PC-3 (cell line): ENCODE results near the gene HSD3B7. TPM values are rescaled to one million over a fixed set of nuclear protein-coding genes. Genes with fewer than 3 reads are reported as not detected.

ENCODE experiments used
- ATAC-seq: fragments of 200-7000 bp; cut with Tn5 transposase; 2 replicates; pipeline ENCODE4 v1.9.1; 2020; ENCODE audit warnings: mild to moderate bottlenecking, moderate library complexity
- BruUV-seq: library from RNA; stranded (reverse); fragments of 400-500 nt; replicated peaks from 2 replicates; lab custom pipeline; 2021; lab: Mats Ljungman, UMichigan
- CTCF ChIA-PET: fragments of 300-600 bp; sonication (Branson Sonifier 250); formaldehyde crosslinking; loops from one replicate; lab custom pipeline; 2022; ENCODE audit warnings: antibody characterized with exemption; lab: Charles Lee
- POLR2A ChIA-PET: fragments of 300-600 bp; sonication (Branson Sonifier 250); formaldehyde crosslinking; loops from one replicate; lab custom pipeline; 2022; ENCODE audit warnings: antibody characterized with exemption; ENCODE audit not compliant: unreplicated experiment; lab: Charles Lee
- DNase-seq: peaks from one replicate; pipeline ENCODE4 v3.0.0-alpha.2; 2015
- H2AFZ ChIP-seq: fragments of 300-600 bp; sonication (generic); 2 replicates; pipeline ENCODE4 v1.6.0; 2016; ENCODE audit warnings: antibody characterized with exemption, low read length
- H3F3A ChIP-seq: fragments of 300-600 bp; sonication (generic); one replicate; pipeline ENCODE4 v1.6.0; 2017; ENCODE audit warnings: antibody characterized with exemption, low read length, control low read depth, mild to moderate bottlenecking; ENCODE audit not compliant: unreplicated experiment
- H3K27ac ChIP-seq: fragments of 300-600 bp; sonication (generic); 2 replicates; pipeline ENCODE4 v1.5.1; 2016; ENCODE audit warnings: mild to moderate bottlenecking, low read length
- H3K27me3 ChIP-seq: fragments of 300-600 bp; sonication (generic); 2 replicates; pipeline ENCODE4 v1.6.1; 2016; ENCODE audit warnings: low read length, mixed read lengths
- H3K36me3 ChIP-seq: fragments of 300-600 bp; sonication (generic); 2 replicates; pipeline ENCODE4 v1.6.1; 2016; ENCODE audit warnings: low read depth, mixed run types, low read length, mixed read lengths
- H3K4me1 ChIP-seq: fragments of 300-600 bp; sonication (generic); 2 replicates; pipeline ENCODE4 v1.5.1; 2016; ENCODE audit warnings: low read length; ENCODE audit not compliant: insufficient read depth
- H3K4me2 ChIP-seq: fragments of 300-600 bp; sonication (generic); 2 replicates; pipeline ENCODE4 v1.6.0; 2016; ENCODE audit warnings: low read length
- H3K4me3 ChIP-seq: fragments of 300-600 bp; sonication (generic); 2 replicates; pipeline ENCODE4 v1.5.1; 2016; ENCODE audit warnings: mild to moderate bottlenecking, low read length, mixed read lengths
- H3K79me2 ChIP-seq: fragments of 300-600 bp; sonication (generic); 2 replicates; pipeline ENCODE4 v1.6.1; 2017; ENCODE audit warnings: low read length, mixed read lengths
- H3K9ac ChIP-seq: fragments of 300-600 bp; sonication (generic); 2 replicates; pipeline ENCODE4 v1.6.0; 2016; ENCODE audit warnings: mild to moderate bottlenecking, low read length
- H3K9me2 ChIP-seq: fragments of 300-600 bp; sonication (generic); replicated peaks from 2 replicates; pipeline ENCODE4 v1.6.1; 2016; ENCODE audit warnings: mixed run types, low read length, mixed read lengths
- H3K9me3 ChIP-seq: fragments of 300-600 bp; sonication (generic); 2 replicates; pipeline ENCODE4 v1.6.1; 2016; ENCODE audit warnings: low read length, mixed read lengths
- H4K20me1 ChIP-seq: fragments of 300-600 bp; sonication (generic); 2 replicates; pipeline ENCODE4 v1.6.1; 2016; ENCODE audit warnings: low read length, mixed read lengths
- CTCF ChIP-seq: fragments of 300-600 bp; sonication (generic); conservative IDR thresholded peaks from 2 replicates; pipeline ENCODE4 v1.5.1; 2017; ENCODE audit warnings: antibody characterized with exemption, low read depth, mild to moderate bottlenecking, low read length
- EZH2 ChIP-seq: fragments of 300-600 bp; sonication (generic); IDR thresholded peaks from one replicate; pipeline ENCODE4 v1.6.1; 2017; ENCODE audit warnings: antibody characterized with exemption, mild to moderate bottlenecking, low read length; ENCODE audit not compliant: unreplicated experiment
- EZH2phosphoT487 ChIP-seq: fragments of 300-600 bp; sonication (generic); IDR thresholded peaks from 2 replicates; pipeline ENCODE4 v1.6.1; 2018; ENCODE audit warnings: mild to moderate bottlenecking, antibody characterized with exemption, low read length, borderline replicate concordance
- intact Hi-C: fragments of 100-400 bp; cut with micrococcal nuclease; formaldehyde crosslinking; loops from 2 replicates; pipeline ENCODE4 v1.9.0; 2023
- total RNA-seq: library from RNA; depleted of rRNA; stranded (reverse); fragments of >200 nt; gene quantifications from 2 replicates; pipeline ENCODE4 v1.2.3, GENCODE V29; 2014

The HSD3B7 gene
- total RNA-seq, 1 experiment from 2014 or later: 16.3 TPM

DNA sequence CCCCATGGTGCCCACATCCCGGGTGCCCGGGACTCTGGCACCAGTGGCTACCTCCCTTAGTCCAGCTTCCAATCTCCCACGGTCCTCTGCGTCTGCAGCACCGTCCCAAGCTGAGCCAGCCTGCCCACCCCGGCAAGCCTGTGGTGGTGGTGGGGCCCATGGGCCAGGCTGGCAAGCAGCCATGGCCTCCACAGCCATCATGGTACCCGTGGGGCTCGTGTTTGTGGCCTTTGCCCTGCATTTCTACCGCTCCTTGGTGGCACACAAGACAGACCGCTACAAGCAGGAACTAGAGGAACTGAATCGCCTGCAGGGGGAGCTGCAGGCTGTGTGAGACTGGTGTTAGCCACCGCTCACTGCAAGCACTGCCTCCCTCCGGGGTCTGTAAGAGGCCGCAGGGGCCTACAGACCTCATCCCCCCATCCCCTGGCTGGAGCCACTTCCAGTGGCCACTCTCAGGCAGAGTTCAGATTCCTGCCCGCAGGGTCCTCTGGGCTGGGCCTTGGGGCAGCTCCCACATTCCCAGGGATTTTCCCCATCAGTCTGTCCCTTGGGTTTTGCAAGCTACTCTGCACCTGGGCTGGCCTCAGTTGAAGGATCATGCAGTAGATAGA, 31.4 kb upstream of the HSD3B7 start:
- no peaks in the 10 kb centered on the region for H3K9me3 ChIP-seq
- H3K4me2 ChIP-seq: no peak overlapping the region
- H3K79me2 ChIP-seq: peaks cover 3% of the 10 kb centered on the region
- TF ChIP-seq CTCF: peak; percentile 63
- TF ChIP-seq EZH2phosphoT487: no peak
- CTCF ChIA-PET: interaction anchor here (0.9 kb wide), 1 partner anchor 12 kb away, joined by 3 read pairs; no protein-coding TSS in a partner anchor
- BruUV-seq: no TSS peak
- no peak overlapping the region for H2AFZ ChIP-seq
- intact Hi-C loops: no loop called here
- ATAC-seq: no peak
- no peaks in the 10 kb centered on the region; the same call in 1 of the 2 replicates for H3K36me3 ChIP-seq
- DNase-seq: peak; percentile 50
- POLR2A ChIA-PET: no interaction called here
- H3F3A ChIP-seq: no peaks in the 10 kb centered on the region
- H3K4me1 ChIP-seq: peaks cover 8% of the 10 kb centered on the region
- H3K27me3 ChIP-seq: no peaks in the 10 kb centered on the region
- H3K27ac ChIP-seq: no peak overlapping the region
- no peak overlapping the region for H3K4me3 ChIP-seq
- H3K9ac ChIP-seq: no peak overlapping the region
- H4K20me1 ChIP-seq: no peaks in the 10 kb centered on the region
- H3K9me2 ChIP-seq: no peaks in the 10 kb centered on the region

DNA sequence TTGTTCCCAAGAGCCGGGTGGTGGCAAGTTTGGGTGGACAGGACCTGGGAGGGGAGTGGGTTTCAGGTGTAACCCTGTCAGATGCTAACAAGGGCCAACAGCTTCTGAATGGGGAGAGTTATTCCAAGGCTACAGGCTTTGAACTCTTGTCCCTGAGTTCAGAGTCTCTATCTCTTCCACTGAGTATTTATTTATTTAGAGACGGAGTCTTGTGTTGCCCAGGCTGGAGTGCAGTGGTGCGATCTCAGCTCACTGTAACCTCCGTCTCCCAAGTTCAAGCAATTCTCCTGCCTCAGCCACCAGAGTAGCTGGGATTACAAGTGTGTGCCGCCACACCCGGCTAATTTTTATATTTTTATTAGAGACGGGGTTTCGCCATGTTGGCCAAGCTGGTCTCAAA, 30.0 kb upstream of the HSD3B7 start:
- H3K9me3 ChIP-seq: no peaks in the 10 kb centered on the region
- intact Hi-C loops: no loop called here
- no peak overlapping the region for H3K27ac ChIP-seq
- no peak for ATAC-seq
- H3K9ac ChIP-seq: no peak overlapping the region
- POLR2A ChIA-PET: interaction anchor here (0.6 kb wide), 1 partner anchor 398 kb away, joined by 3 read pairs; no protein-coding TSS in a partner anchor
- peaks cover 16% of the 10 kb centered on the region for H3K79me2 ChIP-seq
- BruUV-seq: no TSS peak
- H3K27me3 ChIP-seq: no peaks in the 10 kb centered on the region
- CTCF ChIA-PET: interaction anchor here (0.9 kb wide), 1 partner anchor 13 kb away, joined by 3 read pairs; no protein-coding TSS in a partner anchor
- no peak for DNase-seq
- H4K20me1 ChIP-seq: no peaks in the 10 kb centered on the region
- H3K4me3 ChIP-seq: no peak overlapping the region
- peaks cover 9% of the 10 kb centered on the region for H3K4me1 ChIP-seq
- H3K9me2 ChIP-seq: no peaks in the 10 kb centered on the region
- no peak overlapping the region for H3K4me2 ChIP-seq
- no peak overlapping the region for H2AFZ ChIP-seq
- peaks cover 8% of the 10 kb centered on the region for H3K36me3 ChIP-seq
- TF ChIP-seq EZH2 (no peak), CTCF (no peak)
- no peaks in the 10 kb centered on the region for H3F3A ChIP-seq
